HepG2 (cell line): ENCODE results near the gene SCAND1. TPM values are rescaled to one million over a fixed set of nuclear protein-coding genes. Genes with fewer than 3 reads are reported as not detected.
A peak's percentile ranks its signal among the peaks of the same experiment; 100 is the strongest.

ENCODE experiments used
- BRCA1 ChIP-seq: sonication (generic); formaldehyde crosslinking; IDR thresholded peaks from 2 replicates; pipeline ENCODE4 v1.4.0; 2020; ENCODE audit warnings: missing genetic modification reagents
- EED ChIP-seq: sonication (generic); formaldehyde crosslinking; IDR thresholded peaks from 2 replicates; pipeline ENCODE4 v1.5.0; 2020; ENCODE audit warnings: mild to moderate bottlenecking, missing genetic modification reagents
- FOXP4 ChIP-seq: sonication (generic); formaldehyde crosslinking; IDR thresholded peaks from 2 replicates; pipeline ENCODE4 v1.4.0; 2020; ENCODE audit warnings: missing genetic modification reagents
- HHEX ChIP-seq: IDR thresholded peaks from 2 replicates; pipeline ENCODE4 v1.6.1; 2016; ENCODE audit warnings: control low read depth
- HNF4A ChIP-seq: sonication (generic); formaldehyde crosslinking; IDR thresholded peaks from 2 replicates; pipeline ENCODE4 v1.4.0; 2020; ENCODE audit warnings: missing genetic modification reagents
- MEIS1 ChIP-seq: sonication (generic); formaldehyde crosslinking; IDR thresholded peaks from 2 replicates; pipeline ENCODE4 v1.9.0; 2021; ENCODE audit warnings: mild to moderate bottlenecking, missing genetic modification reagents, moderate library complexity, borderline replicate concordance
- NCOA2 ChIP-seq: sonication (generic); formaldehyde crosslinking; IDR thresholded peaks from 2 replicates; pipeline ENCODE4 v1.8.0; 2022; ENCODE audit warnings: inconsistent platforms
- TFAP4 ChIP-seq: sonication (generic); IDR thresholded peaks from 2 replicates; pipeline ENCODE4 v1.6.1; 2016; ENCODE audit warnings: low read depth, borderline replicate concordance
- TGIF2 ChIP-seq: IDR thresholded peaks from 2 replicates; pipeline ENCODE4 v1.6.1; 2016; ENCODE audit warnings: control low read depth, missing compliant biosample characterization
- WIZ ChIP-seq: sonication (generic); formaldehyde crosslinking; IDR thresholded peaks from 2 replicates; pipeline ENCODE4 v1.5.1; 2020; ENCODE audit warnings: mild to moderate bottlenecking, missing genetic modification reagents
- YEATS4 ChIP-seq: sonication (generic); formaldehyde crosslinking; IDR thresholded peaks from 2 replicates; pipeline ENCODE4 v1.4.0; 2020; ENCODE audit warnings: missing genetic modification reagents, borderline replicate concordance
- ZFP37 ChIP-seq: sonication (generic); formaldehyde crosslinking; IDR thresholded peaks from 2 replicates; pipeline ENCODE4 v1.4.0; 2020; ENCODE audit warnings: missing genetic modification reagents, borderline replicate concordance
- ZKSCAN1 ChIP-seq: fragments of 150-350 bp; IDR thresholded peaks from 2 replicates; pipeline ENCODE4 v1.6.1; 2014; ENCODE audit warnings: low read length
- ZMYM2 ChIP-seq: sonication (generic); formaldehyde crosslinking; IDR thresholded peaks from 2 replicates; pipeline ENCODE4 v1.8.0; 2022; ENCODE audit warnings: mild to moderate bottlenecking, missing genetic modification reagents
- ZNF17 ChIP-seq: sonication (generic); formaldehyde crosslinking; IDR thresholded peaks from 2 replicates; pipeline ENCODE4 v1.5.0; 2020; ENCODE audit warnings: mild to moderate bottlenecking, missing genetic modification reagents
- ZNF414 ChIP-seq: sonication (generic); formaldehyde crosslinking; IDR thresholded peaks from 2 replicates; pipeline ENCODE4 v1.5.0; 2020; ENCODE audit warnings: missing genetic modification reagents
- ZNF501 ChIP-seq: sonication (generic); formaldehyde crosslinking; IDR thresholded peaks from 2 replicates; pipeline ENCODE4 v1.5.1; 2020; ENCODE audit warnings: mild to moderate bottlenecking, moderate library complexity, missing genetic modification reagents
- ZNF557 ChIP-seq: sonication (generic); formaldehyde crosslinking; IDR thresholded peaks from 2 replicates; pipeline ENCODE4 v1.4.0; 2020; ENCODE audit warnings: missing genetic modification reagents
- ZNF589 ChIP-seq: sonication (generic); formaldehyde crosslinking; conservative IDR thresholded peaks from 2 replicates; pipeline ENCODE4 v1.8.0; 2022; ENCODE audit warnings: mild to moderate bottlenecking, moderate library complexity, missing genetic modification reagents
- ZNF704 ChIP-seq: sonication (generic); formaldehyde crosslinking; IDR thresholded peaks from 2 replicates; pipeline ENCODE4 v1.8.1; 2023; ENCODE audit warnings: mild to moderate bottlenecking, inconsistent platforms, moderate library complexity, missing genetic modification reagents, borderline replicate concordance
- ZSCAN9 ChIP-seq: IDR thresholded peaks from 2 replicates; pipeline ENCODE4 v1.6.1; 2016; ENCODE audit warnings: borderline replicate concordance
- polyA plus RNA-seq, 8 experiments: library from polyadenylated mRNA; depleted of rRNA in 3 of 8; stranded (reverse) in 7 of 8; unstranded in 1 of 8; fragments of >200 nt; fragmentation: Illumina TruSeq in 4 of 8; extraction: Trizol in 4 of 8; gene quantifications; 2 replicates each; pipeline versions ENCODE4 v1.2.1 to v1.2.3, GENCODE V29; 2011 to 2016; ENCODE audit warnings: low read depth in 4 of 8, missing spikeins in 1 of 8, mixed read lengths in 1 of 8; ENCODE audit not compliant: insufficient read depth in 1 of 8
- total RNA-seq, 5 experiments: library from RNA; depleted of rRNA; stranded (reverse); fragments of >200 nt; fragmentation: Illumina TruSeq; extraction: Trizol; gene quantifications; 2 replicates each; pipeline ENCODE4 v1.2.3, GENCODE V29; 2016; ENCODE audit warnings: low read depth in 1 of 5
- TF ChIP-seq, protein P1 (sequence below), 2 experiments: sonication (generic) in 1 of 2; formaldehyde crosslinking in 1 of 2; IDR thresholded peaks; 2 replicates each; pipeline versions ENCODE4 v1.4.0 to v1.6.1; 2016 to 2020; ENCODE audit warnings: borderline replicate concordance in 1 of 2, low read depth in 1 of 2, mild to moderate bottlenecking in 1 of 2, missing genetic modification reagents in 1 of 2
- TF ChIP-seq, protein P2 (sequence below): sonication (generic); formaldehyde crosslinking; IDR thresholded peaks from 2 replicates; pipeline ENCODE4 v1.5.0; 2020; ENCODE audit warnings: mild to moderate bottlenecking, low read depth, missing genetic modification reagents, borderline replicate concordance

The SCAND1 gene
- total and polyA plus RNA-seq, 2 of the 13 experiments (the other 11 are each of a cell fraction or from before 2014, with no cell fraction given): 19.3 to 109 TPM

GRCh38 chr20:35947489-35947888, 6.8 kb downstream of the SCAND1 start (continued):
- TF ChIP-seq, protein P1, sequence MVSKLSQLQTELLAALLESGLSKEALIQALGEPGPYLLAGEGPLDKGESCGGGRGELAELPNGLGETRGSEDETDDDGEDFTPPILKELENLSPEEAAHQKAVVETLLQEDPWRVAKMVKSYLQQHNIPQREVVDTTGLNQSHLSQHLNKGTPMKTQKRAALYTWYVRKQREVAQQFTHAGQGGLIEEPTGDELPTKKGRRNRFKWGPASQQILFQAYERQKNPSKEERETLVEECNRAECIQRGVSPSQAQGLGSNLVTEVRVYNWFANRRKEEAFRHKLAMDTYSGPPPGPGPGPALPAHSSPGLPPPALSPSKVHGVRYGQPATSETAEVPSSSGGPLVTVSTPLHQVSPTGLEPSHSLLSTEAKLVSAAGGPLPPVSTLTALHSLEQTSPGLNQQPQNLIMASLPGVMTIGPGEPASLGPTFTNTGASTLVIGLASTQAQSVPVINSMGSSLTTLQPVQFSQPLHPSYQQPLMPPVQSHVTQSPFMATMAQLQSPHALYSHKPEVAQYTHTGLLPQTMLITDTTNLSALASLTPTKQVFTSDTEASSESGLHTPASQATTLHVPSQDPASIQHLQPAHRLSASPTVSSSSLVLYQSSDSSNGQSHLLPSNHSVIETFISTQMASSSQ (IDR thresholded peaks at IDR 0.05; ENCODE audit: low read depth): no peak
- TF ChIP-seq, protein P1 (CRISPR knock-in tag; IDR thresholded peaks at IDR 0.05; ENCODE audit: borderline replicate concordance): no peak
- TF ChIP-seq TFAP4 (no peak), ZMYM2 (CRISPR knock-in tag) (no peak), ZNF501 (CRISPR knock-in tag) (peak; percentile 53; the same call in 1 of the 2 replicates), ZFP37 (CRISPR knock-in tag) (no peak), ZNF704 (CRISPR knock-in tag) (no peak), HHEX (CRISPR knock-in tag) (no peak), ZNF414 (CRISPR knock-in tag) (no peak), WIZ (CRISPR knock-in tag) (no peak), MEIS1 (no peak), ZNF17 (CRISPR knock-in tag) (no peak), NCOA2 (CRISPR knock-in tag) (no peak), HNF4A (CRISPR knock-in tag) (no peak), ZNF557 (CRISPR knock-in tag) (no peak), ZSCAN9 (CRISPR knock-in tag) (no peak), TGIF2 (CRISPR knock-in tag) (no peak), YEATS4 (no peak), FOXP4 (CRISPR knock-in tag) (no peak), BRCA1 (CRISPR knock-in tag) (no peak), ZNF589 (CRISPR knock-in tag) (no peak), ZKSCAN1 (no peak), EED (CRISPR knock-in tag) (no peak)
- TF ChIP-seq, protein P2, sequence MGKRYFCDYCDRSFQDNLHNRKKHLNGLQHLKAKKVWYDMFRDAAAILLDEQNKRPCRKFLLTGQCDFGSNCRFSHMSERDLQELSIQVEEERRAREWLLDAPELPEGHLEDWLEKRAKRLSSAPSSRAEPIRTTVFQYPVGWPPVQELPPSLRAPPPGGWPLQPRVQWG (CRISPR knock-in tag): no peak
